ENCODE data around the gene ALAS1. TPM values are rescaled to one million over a fixed set of nuclear protein-coding genes. Genes with fewer than 3 reads are reported as not detected.

The ALAS1 gene
- total RNA-seq, 1 experiment from 2014 or later = 53.1 TPM

- Mint-ChIP-seq H3K4me3 (ENCODE audit: unreplicated experiment) (no peak overlapping the region), H3K27me3 (ENCODE audit: insufficient read depth, unreplicated experiment) (no peaks in the 10 kb centered on the region), H3K27ac (ENCODE audit: unreplicated experiment) (no peak overlapping the region), H3K4me1 (ENCODE audit: low read depth, unreplicated experiment) (peaks cover 11% of the 10 kb centered on the region), H3K9me3 (ENCODE audit: unreplicated experiment) (no peaks in the 10 kb centered on the region), H3K36me3 (ENCODE audit: insufficient read depth, unreplicated experiment) (no peaks in the 10 kb centered on the region)
- ChIA-PET POLR2A (interaction anchor here (1.6 kb wide), 1 partner anchor 18 kb away, joined by 6 read pairs; the partner anchor contains the start of gene POC1A), CTCF (interaction anchor here (0.6 kb wide), 1 partner anchor 18 kb away, joined by 5 read pairs; the partner anchor contains the start of gene POC1A)
- TF ChIP-seq CTCF (IDR thresholded peaks at IDR 0.05; ENCODE audit: insufficient read depth in 1 of 2, low read depth in 1 of 2, low read length in 1 of 2, severe bottlenecking in 1 of 2, unreplicated experiment in 1 of 2) = no peak
- peaks cover 6% of the 10 kb centered on the region; the same call in 1 of the 2 replicates for H3K4me1 ChIP-seq
- H3K9me3 ChIP-seq = no peaks in the 10 kb centered on the region
- no peaks in the 10 kb centered on the region for H3K27me3 ChIP-seq (replicated peaks; ENCODE audit: control insufficient read depth, insufficient read depth, low read length)
- DNase-seq = no peak
- no peaks in the 10 kb centered on the region for H3K36me3 ChIP-seq (ENCODE audit: control insufficient read depth, insufficient read depth, low read length)
- no peak overlapping the region for H3K4me3 ChIP-seq (ENCODE audit: low read depth, low read length)
- intact Hi-C loops (cut with micrococcal nuclease; ENCODE audit: unreplicated experiment) = no loop called here
- no TSS peak for BruUV-seq (replicated peaks)
Observed at GRCh38 chr3:52172262-52172757, 25.6 kb upstream of the ALAS1 start.

- intact Hi-C loops (cut with micrococcal nuclease; ENCODE audit: unreplicated experiment) = no loop called here
- ChIA-PET POLR2A (no interaction called here), CTCF (no interaction called here)
- no peak for TF ChIP-seq CTCF (IDR thresholded peaks at IDR 0.05; ENCODE audit: insufficient read depth in 1 of 2, low read depth in 1 of 2, low read length in 1 of 2, severe bottlenecking in 1 of 2, unreplicated experiment in 1 of 2)
- no peaks in the 10 kb centered on the region for H3K9me3 ChIP-seq
- H3K27ac Mint-ChIP-seq (ENCODE audit: unreplicated experiment) = no peak overlapping the region
- no TSS peak for BruUV-seq (replicated peaks)
- no peak overlapping the region for H3K4me3 ChIP-seq (ENCODE audit: low read depth, low read length)
- H3K9me3 Mint-ChIP-seq (ENCODE audit: unreplicated experiment) = no peaks in the 10 kb centered on the region
- H3K4me1 ChIP-seq = peaks cover 6% of the 10 kb centered on the region; the same call in 1 of the 2 replicates
- H3K4me1 Mint-ChIP-seq (ENCODE audit: low read depth, unreplicated experiment) = peaks cover 11% of the 10 kb centered on the region
- H3K4me3 Mint-ChIP-seq (ENCODE audit: unreplicated experiment) = no peak overlapping the region
- no peaks in the 10 kb centered on the region for H3K36me3 ChIP-seq (ENCODE audit: control insufficient read depth, insufficient read depth, low read length)
- no peak for DNase-seq
- no peaks in the 10 kb centered on the region for H3K27me3 Mint-ChIP-seq (ENCODE audit: insufficient read depth, unreplicated experiment)
- no peaks in the 10 kb centered on the region for H3K27me3 ChIP-seq (replicated peaks; ENCODE audit: control insufficient read depth, insufficient read depth, low read length)
- no peaks in the 10 kb centered on the region for H3K36me3 Mint-ChIP-seq (ENCODE audit: insufficient read depth, unreplicated experiment)
Observed at GRCh38 chr3:52173101-52173500, 24.9 kb upstream of the ALAS1 start.

- no peak for TF ChIP-seq CTCF (IDR thresholded peaks at IDR 0.05; ENCODE audit: insufficient read depth in 1 of 2, low read depth in 1 of 2, low read length in 1 of 2, severe bottlenecking in 1 of 2, unreplicated experiment in 1 of 2)
- Mint-ChIP-seq H3K4me1 (ENCODE audit: low read depth, unreplicated experiment) (peaks cover 11% of the 10 kb centered on the region), H3K4me3 (ENCODE audit: unreplicated experiment) (no peak overlapping the region), H3K27ac (ENCODE audit: unreplicated experiment) (no peak overlapping the region), H3K9me3 (ENCODE audit: unreplicated experiment) (no peaks in the 10 kb centered on the region), H3K27me3 (ENCODE audit: insufficient read depth, unreplicated experiment) (no peaks in the 10 kb centered on the region), H3K36me3 (ENCODE audit: insufficient read depth, unreplicated experiment) (no peaks in the 10 kb centered on the region)
- BruUV-seq (replicated peaks) = no TSS peak
- H3K4me3 ChIP-seq (ENCODE audit: low read depth, low read length) = no peak overlapping the region
- H3K9me3 ChIP-seq = no peaks in the 10 kb centered on the region
- intact Hi-C loops (cut with micrococcal nuclease; ENCODE audit: unreplicated experiment) = no loop called here
- no peaks in the 10 kb centered on the region for H3K27me3 ChIP-seq (replicated peaks; ENCODE audit: control insufficient read depth, insufficient read depth, low read length)
- no peaks in the 10 kb centered on the region for H3K36me3 ChIP-seq (ENCODE audit: control insufficient read depth, insufficient read depth, low read length)
- H3K4me1 ChIP-seq = peaks cover 6% of the 10 kb centered on the region; the same call in 1 of the 2 replicates
- ChIA-PET POLR2A (no interaction called here), CTCF (interaction anchor here (1.1 kb wide), 1 partner anchor 8 kb away, joined by 4 read pairs; no protein-coding TSS in a partner anchor)
- no peak for DNase-seq
Observed at GRCh38 chr3:52174896-52175295, 23.1 kb upstream of the ALAS1 start.

Measured in Caco-2 (cell line).